GM23248 (cell line): ENCODE results near the gene USP38.

Source experiments
- EZH2 ChIP-seq: fragments of 200-600 bp; sonication (generic); IDR thresholded peaks from 2 replicates; pipeline ENCODE4 v1.6.1; 2018; ENCODE audit warnings: antibody characterized with exemption, mild to moderate bottlenecking; ENCODE audit not compliant: insufficient read depth, poor library complexity, severe bottlenecking
- EZH2phosphoT487 ChIP-seq: fragments of 200-600 bp; sonication (generic); IDR thresholded peaks from 2 replicates; pipeline ENCODE4 v1.6.1; 2018; ENCODE audit warnings: antibody characterized with exemption, moderate library complexity, mild to moderate bottlenecking, low read depth; ENCODE audit not compliant: insufficient read depth

GRCh38 chr4:143225167-143225566 is 40.5 kb downstream of the USP38 start:
- TF ChIP-seq EZH2 (no peak), EZH2phosphoT487 (no peak)
